Epithelial cell of esophagus (primary cell): Measurements from ENCODE around the gene BPGM.
"Not testable (repeated sequence)": the region's sequence is repeated elsewhere in the genome, so short reads cannot be mapped to it uniquely, and the experiment has no call there.

Experiments used
- DNase-seq: peaks from one replicate; pipeline ENCODE4 v3.0.0; 2010; ENCODE audit warnings: low read depth
- H3K4me3 ChIP-seq: 2 replicates; pipeline ENCODE4 v1.5.1; 2011; ENCODE audit warnings: mild to moderate bottlenecking, low read length, control low read depth
- TF ChIP-seq, protein P1 (sequence below): IDR thresholded peaks from 2 replicates; pipeline ENCODE4 v1.5.1; 2011; ENCODE audit warnings: low read depth, mild to moderate bottlenecking, low read length, control low read depth, inconsistent platforms; ENCODE audit not compliant: insufficient read depth; ENCODE audit errors: missing control alignments

The BPGM gene

DNA sequence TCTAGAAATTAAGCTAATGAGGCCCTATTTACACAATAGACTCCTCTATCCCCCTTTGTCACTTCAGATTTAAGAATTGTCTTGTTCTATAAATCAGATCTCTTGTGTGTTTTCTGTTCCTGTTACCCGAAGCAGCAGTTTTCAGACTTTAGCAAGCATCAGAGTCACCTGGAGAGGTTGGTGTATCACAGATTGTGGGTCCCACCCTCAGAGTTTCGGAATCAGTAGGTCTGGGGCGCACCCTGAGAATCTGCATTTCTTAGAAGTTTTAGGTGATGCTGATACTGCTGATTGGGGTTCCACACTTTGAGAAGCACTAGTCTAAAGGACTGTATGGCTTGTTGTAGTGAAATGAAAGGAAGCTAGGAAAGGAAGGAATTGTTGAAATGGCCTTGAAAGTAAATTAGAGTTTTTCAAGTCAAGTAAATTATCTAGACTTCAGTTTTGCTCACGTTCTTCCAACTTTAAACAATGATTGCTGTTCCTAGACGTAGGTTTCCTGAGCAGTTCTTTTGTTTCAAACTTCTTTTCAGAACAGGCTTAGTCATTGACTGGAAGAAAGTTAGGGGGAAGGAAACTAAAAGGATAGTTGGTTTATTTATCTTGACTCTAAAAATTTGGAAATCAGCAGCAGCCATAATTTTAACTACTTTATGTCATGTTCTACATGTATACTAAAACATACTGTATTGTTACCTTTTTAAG is 15.7 kb downstream of the BPGM start:
- TF ChIP-seq, protein P1, sequence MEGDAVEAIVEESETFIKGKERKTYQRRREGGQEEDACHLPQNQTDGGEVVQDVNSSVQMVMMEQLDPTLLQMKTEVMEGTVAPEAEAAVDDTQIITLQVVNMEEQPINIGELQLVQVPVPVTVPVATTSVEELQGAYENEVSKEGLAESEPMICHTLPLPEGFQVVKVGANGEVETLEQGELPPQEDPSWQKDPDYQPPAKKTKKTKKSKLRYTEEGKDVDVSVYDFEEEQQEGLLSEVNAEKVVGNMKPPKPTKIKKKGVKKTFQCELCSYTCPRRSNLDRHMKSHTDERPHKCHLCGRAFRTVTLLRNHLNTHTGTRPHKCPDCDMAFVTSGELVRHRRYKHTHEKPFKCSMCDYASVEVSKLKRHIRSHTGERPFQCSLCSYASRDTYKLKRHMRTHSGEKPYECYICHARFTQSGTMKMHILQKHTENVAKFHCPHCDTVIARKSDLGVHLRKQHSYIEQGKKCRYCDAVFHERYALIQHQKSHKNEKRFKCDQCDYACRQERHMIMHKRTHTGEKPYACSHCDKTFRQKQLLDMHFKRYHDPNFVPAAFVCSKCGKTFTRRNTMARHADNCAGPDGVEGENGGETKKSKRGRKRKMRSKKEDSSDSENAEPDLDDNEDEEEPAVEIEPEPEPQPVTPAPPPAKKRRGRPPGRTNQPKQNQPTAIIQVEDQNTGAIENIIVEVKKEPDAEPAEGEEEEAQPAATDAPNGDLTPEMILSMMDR, result no peak
- no peak overlapping the region for H3K4me3 ChIP-seq
- DNase-seq, result no peak

DNA sequence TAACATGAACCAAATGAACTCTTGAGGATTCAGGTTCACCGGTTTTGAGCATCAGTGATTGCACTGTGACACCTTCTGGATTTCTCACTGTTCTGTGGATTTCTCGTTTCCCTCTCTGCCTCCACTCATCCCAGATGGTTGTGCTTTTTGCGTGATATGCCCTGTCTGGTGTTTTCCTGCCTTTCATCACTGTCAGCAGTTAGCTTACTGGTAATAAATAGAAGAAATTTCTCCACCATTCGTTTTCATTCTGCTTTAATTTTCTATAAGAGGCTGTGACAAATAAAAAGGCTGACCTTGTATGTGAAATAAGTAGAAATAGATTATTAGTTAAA is 16.2 kb downstream of the BPGM start:
- TF ChIP-seq, protein P1, result no peak
- no peak overlapping the region for H3K4me3 ChIP-seq
- DNase-seq, result no peak

DNA sequence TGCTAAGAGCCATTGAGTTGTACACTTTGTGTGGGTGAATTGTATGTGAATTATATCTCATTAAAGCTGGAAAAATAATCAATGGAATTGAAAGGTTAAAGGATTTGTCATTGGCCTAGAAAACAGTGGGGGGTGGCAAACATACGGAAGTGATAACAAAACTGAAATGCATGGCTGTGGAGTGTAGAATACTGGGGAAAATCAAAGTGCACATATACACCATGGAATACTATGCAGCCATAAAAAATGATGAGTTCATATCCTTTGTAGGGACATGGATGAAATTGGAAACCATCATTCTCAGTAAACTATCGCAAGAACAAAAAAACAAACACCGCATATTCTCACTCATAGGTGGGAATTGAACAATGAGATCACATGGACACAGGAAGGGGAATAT is 18.4 kb downstream of the BPGM start:
- H3K4me3 ChIP-seq, DNase-seq: not testable (repeated sequence)

DNA sequence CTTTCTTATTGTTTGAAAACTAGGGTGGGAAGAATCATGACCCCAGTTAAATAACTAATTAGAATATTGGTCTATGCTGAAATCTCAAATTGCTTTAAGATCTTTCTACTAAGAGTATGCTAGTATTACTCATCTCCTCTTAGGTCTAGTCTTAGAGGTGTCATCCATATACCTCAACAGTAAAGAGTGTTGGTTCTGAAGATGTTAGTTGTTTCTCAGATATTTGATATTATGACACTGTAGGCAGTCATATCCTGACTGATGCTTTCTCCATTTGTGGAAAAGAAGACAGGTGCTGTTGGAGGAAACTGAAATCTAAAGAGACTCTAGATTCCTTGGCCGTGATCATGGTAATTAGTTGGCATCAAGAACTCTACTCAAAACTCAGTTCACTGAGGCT is 21.2 kb downstream of the BPGM start:
- DNase-seq, result peak; percentile 70
- no peak overlapping the region for H3K4me3 ChIP-seq
- TF ChIP-seq, protein P1, result no peak

DNA sequence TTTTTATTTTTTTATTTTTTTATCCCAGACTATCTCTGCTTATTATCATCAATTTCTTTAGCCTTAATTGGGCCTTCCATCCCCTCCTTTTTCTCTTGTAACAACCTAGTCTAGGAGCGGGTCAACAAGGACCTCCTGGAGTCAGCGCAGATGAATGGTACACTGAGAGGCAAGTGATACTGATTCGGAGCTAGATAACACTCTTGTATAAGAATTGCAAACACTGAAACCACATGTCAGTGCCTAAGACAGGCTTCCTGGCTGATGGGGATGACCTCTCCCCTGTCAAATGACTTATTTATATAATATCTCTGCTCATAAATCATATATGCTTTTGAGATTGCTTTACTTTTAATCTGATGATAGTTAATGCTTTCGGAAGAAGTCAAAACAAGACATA is 22.7 kb downstream of the BPGM start:
- no peak for DNase-seq
- no peak overlapping the region for H3K4me3 ChIP-seq
- TF ChIP-seq, protein P1, result no peak

DNA sequence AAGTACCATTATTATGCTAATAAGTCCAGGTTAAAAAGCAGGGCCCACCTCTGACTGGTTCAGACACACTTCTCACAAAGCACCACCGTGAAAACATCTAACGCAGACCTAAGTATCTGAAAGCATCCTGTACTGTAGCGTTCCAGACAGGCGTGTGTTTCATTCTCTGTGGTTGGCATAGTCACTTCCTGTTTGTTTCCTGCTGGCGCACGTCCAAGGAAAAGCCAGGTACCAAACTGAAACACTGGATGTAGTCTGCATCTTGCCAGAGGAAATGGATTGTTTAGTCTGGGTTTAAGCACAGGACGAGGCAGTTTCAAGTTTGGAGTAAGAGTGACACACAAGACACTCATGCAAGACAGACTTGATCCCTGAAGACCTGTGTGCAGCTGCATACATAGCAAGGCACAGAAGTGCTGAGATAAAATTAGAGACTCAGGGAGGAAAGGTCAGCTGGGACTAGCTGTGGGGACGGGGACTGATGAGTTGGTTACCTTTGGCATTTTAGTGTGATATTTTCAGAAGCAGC is 23.3 kb downstream of the BPGM start:
- TF ChIP-seq, protein P1, result no peak
- no peak overlapping the region for H3K4me3 ChIP-seq
- peak; percentile 97 for DNase-seq

DNA sequence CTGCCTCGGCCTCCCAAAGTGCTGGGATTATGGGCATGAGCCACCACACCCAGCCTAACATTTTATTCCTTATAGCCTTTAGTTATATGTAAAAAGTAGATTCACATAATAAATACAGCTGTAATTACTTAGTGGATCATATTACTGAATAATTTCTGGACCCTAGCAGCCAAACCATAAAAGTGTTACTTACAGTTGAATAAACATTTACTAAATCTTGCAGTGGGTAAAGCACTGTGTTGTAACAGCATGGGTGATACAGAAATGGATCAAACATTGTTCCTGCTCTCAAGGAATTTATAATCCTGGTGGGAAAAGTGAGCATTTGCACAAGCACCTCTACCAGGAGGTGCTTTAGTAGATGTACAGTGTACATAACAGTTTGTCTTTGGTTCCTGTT is 25.0 kb downstream of the BPGM start:
- TF ChIP-seq, protein P1, result no peak
- H3K4me3 ChIP-seq, result no peak overlapping the region
- no peak for DNase-seq

DNA sequence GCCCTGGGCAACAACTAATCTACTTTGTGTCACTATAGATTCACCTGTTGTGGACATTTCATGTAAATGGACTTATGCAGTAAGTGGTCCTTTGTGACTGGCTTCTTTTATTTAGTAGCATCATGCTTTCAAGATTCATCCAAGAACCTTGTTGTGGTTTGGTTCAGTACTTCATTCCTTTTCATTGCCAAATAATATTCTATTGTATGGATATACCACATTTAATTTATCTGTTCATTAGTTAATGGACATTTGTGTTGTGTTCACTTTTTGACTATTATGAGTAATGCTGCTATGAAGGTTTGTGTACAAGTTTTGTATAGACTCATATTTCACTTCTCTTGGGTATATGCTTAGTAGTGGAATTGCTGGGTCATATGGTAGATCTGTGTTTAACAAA is 27.8 kb downstream of the BPGM start:
- TF ChIP-seq, protein P1, result no peak
- DNase-seq, result no peak
- no peak overlapping the region for H3K4me3 ChIP-seq
